ENCODE data around the gene KRTAP5-5. TPM values are rescaled to one million over a fixed set of nuclear protein-coding genes. Genes with fewer than 3 reads are reported as not detected.

KRTAP5-5 gene, protein sequence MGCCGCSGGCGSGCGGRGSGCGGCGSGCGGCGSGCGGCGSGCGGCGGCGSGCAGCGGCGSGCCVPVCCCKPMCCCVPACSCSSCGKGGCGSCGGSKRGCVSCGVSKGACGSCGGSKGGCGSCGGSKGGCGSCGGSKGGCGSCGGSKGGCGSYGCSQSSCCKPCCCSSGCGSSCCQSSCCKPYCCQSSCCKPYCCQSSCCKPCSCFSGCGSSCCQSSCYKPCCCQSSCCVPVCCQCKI
- total RNA-seq = not detected in 2 replicates

GRCh38 chr11:1629326-1630185 is at the start of gene KRTAP5-5:
Gene KRTAP5-5 (plus strand): TSS chr11:1629775. CDS start chr11:1629841, 66 bp downstream.

GRCh38 chr11:1584661-1585370 is 44.8 kb upstream of the KRTAP5-5 start, which contains the start of gene KRTAP5-1:
Gene KRTAP5-1 (minus strand): TSS chr11:1585283. CDS start chr11:1585249, 34 bp downstream.

GRCh38 chr11:1597994-1598380 is 31.6 kb upstream of the KRTAP5-5 start, which contains the start of gene KRTAP5-2:
Gene KRTAP5-2 (minus strand): TSS chr11:1598294. CDS start chr11:1598250, 44 bp downstream.

DNA sequence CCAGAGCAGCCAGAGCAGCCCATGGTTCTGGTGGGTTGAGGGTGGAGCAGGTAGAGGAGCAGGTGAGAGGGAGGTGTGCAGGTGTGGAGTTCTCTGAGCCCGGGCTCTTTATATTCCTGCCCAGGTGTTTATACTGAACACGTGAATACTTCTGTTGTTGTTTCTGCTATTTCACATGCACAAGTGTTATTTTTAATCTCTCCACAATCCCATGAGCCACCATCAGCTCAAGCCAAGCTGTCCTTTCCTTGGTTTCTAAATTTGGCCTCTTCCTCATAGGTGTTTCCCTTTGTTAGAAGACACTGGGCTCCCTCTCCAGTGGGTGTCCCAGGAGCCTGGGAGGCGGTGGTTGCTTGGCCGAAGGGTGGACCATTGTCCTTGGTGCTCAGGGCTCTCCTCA is 21.2 kb upstream of the KRTAP5-5 start, which contains the start of gene KRTAP5-3:
TSS of gene KRTAP5-3 (minus strand) at position 101 of the 400 bp plus-strand sequence. CDS start at position 23, 78 bp downstream.

GRCh38 chr11:1622086-1622485 is 7.5 kb upstream of the KRTAP5-5 start, which contains the start of gene KRTAP5-4:
Gene KRTAP5-4 (minus strand): TSS chr11:1622138. CDS start chr11:1622093, 45 bp downstream.

Other genes with a start within 250 kb of the KRTAP5-5 start
- 0.15 and 0.32 TPM in 2 replicates for gene BRSK2, start 239.8 kb upstream of the KRTAP5-5 start, total RNA-seq
- gene MOB2, start 143.0 kb upstream of the KRTAP5-5 start, total RNA-seq = 25.5 and 38.7 TPM in 2 replicates
- gene DUSP8, start 57.5 kb upstream of the KRTAP5-5 start, total RNA-seq = 0.32 and 0.46 TPM in 2 replicates
- not detected in 2 replicates for gene KRTAP5-1, start 44.5 kb upstream of the KRTAP5-5 start, total RNA-seq
- gene KRTAP5-2, start 31.5 kb upstream of the KRTAP5-5 start, total RNA-seq = not detected in 2 replicates
- gene KRTAP5-3, start 21.3 kb upstream of the KRTAP5-5 start, total RNA-seq = not detected in 2 replicates
- not detected in 2 replicates for gene KRTAP5-4, start 7.6 kb upstream of the KRTAP5-5 start, total RNA-seq
- not detected in 2 replicates for gene KRTAP5-6, start 67.4 kb downstream of the KRTAP5-5 start, total RNA-seq
- 0.15 TPM in 1 of 2 replicates, not detected in the other for gene IFITM10, start 120.8 kb downstream of the KRTAP5-5 start, total RNA-seq
- gene CTSD, start 134.2 kb downstream of the KRTAP5-5 start, total RNA-seq = 54.9 and 67.9 TPM in 2 replicates
- not detected in 2 replicates for gene SYT8, start 205.2 kb downstream of the KRTAP5-5 start, total RNA-seq
- not detected in 2 replicates for gene TNNI2, start 209.2 kb downstream of the KRTAP5-5 start, total RNA-seq
- gene LSP1, start 223.3 kb downstream of the KRTAP5-5 start, total RNA-seq = 0.32 TPM in 1 of 2 replicates, not detected in the other